Measurements from ENCODE around the gene MLF2. TPM values are rescaled to one million over a fixed set of nuclear protein-coding genes. Genes with fewer than 3 reads are reported as not detected.

The MLF2 gene
- total and polyA plus RNA-seq, 10 of the 15 experiments (the other 5 are each of a cell fraction or from before 2014, with no cell fraction given): 13.5 to 222 (median 130) TPM

DNA sequence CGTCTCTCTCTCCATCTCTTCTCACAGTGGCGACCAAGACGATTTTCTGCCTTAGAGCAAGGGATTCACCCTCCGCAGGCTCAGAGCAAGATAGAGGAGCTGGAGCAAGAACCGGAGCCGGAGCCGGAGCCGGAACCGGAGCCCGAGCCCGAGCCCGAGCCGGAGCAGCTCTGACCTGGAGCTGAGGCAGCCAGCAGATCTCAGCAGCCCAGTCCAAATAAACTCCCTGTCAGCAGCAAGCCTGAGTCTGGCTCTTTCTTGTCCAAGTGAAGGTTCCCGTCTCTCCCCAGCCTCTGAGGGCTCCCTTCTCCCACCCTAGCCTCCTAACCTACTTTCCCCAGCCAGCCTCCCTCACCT lies 25.3 kb upstream of the MLF2 start:
- H3K27ac ChIP-seq (ENCODE audit: control insufficient read depth, insufficient read depth): no peak overlapping the region
- TF ChIP-seq, protein P1, sequence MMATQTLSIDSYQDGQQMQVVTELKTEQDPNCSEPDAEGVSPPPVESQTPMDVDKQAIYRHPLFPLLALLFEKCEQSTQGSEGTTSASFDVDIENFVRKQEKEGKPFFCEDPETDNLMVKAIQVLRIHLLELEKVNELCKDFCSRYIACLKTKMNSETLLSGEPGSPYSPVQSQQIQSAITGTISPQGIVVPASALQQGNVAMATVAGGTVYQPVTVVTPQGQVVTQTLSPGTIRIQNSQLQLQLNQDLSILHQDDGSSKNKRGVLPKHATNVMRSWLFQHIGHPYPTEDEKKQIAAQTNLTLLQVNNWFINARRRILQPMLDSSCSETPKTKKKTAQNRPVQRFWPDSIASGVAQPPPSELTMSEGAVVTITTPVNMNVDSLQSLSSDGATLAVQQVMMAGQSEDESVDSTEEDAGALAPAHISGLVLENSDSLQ (IDR thresholded peaks at IDR 0.05): no peak
- no peak for TF ChIP-seq FOS (IDR thresholded peaks at IDR 0.05; ENCODE audit: borderline replicate concordance, extremely low read depth, insufficient read length)
- TF ChIP-seq FOXK2 (IDR thresholded peaks at IDR 0.05): no peak
- TF ChIP-seq RFX5 (IDR thresholded peaks at IDR 0.05; ENCODE audit: low read depth, low read length): no peak
- TF ChIP-seq SMC3 (IDR thresholded peaks at IDR 0.05; ENCODE audit: borderline replicate concordance, low read length): no peak

More for the DNA sequence above, 25.3 kb upstream of the MLF2 start:
- Histone ChIP-seq H3K4me1 (ENCODE audit: control insufficient read depth, insufficient read depth, low read length) (peaks cover 31% of the 10 kb centered on the region), H3K9ac (ENCODE audit: control insufficient read depth, insufficient read depth, low read length) (peak overlapping the region; percentile 19), H3K27me3 (replicated peaks in 1 of 2; ENCODE audit: control insufficient read depth in 2 of 2, insufficient read depth in 2 of 2, low read length in 1 of 2) (no peaks in the 10 kb centered on the region), H3K4me3 (peak overlapping the region; percentile 56), H3K36me3 (ENCODE audit: control insufficient read depth in 2 of 2, insufficient read depth in 2 of 2, low read length in 1 of 2) (no peaks in the 10 kb centered on the region), H2AFZ (ENCODE audit: control insufficient read depth, low read depth, low read length) (peak overlapping the region; percentile 70; the same call in 1 of the 2 replicates), H4K20me1 (ENCODE audit: control insufficient read depth, insufficient read depth) (no peaks in the 10 kb centered on the region), H3K79me2 (ENCODE audit: control insufficient read depth, insufficient read depth, low read length) (no peaks in the 10 kb centered on the region; the same call in 1 of the 2 replicates), H3K9me3 (replicated peaks; ENCODE audit: control insufficient read depth, insufficient read depth, low read length) (no peaks in the 10 kb centered on the region), H3K4me2 (ENCODE audit: control insufficient read depth, insufficient read depth) (peak overlapping the region; percentile 79)
- POLR2A ChIA-PET: interaction anchor here (0.7 to 2.5 kb wide), 7 partner anchors 13 to 214 kb away, joined by 3 to 9 read pairs (median 6); partner anchors contain the start of genes MLF2, PTMS and USP5
- ATAC-seq (no peak; the same call in 2 of the 3 replicates), DNase-seq (ENCODE audit: low read depth, low spot score) (no peak), FAIRE-seq (no peak)
- in situ Hi-C loops (cut with MboI): no loop called here
- no TSS peak for BruUV-seq (replicated peaks)
- CTCF ChIA-PET: interaction anchor here (0.6 to 12.7 kb wide), 14 partner anchors 12 to 335 kb away, joined by 3 to 221 read pairs (median 3); partner anchors contain the start of genes MLF2 and PTMS
- RAD21 ChIA-PET (ENCODE audit: unreplicated experiment): interaction anchor here (0.6 to 5.7 kb wide), 9 partner anchors 12 to 213 kb away, joined by 3 to 68 read pairs (median 4); partner anchors contain the start of genes COPS7A, MLF2 and PTMS
- SMC1A ChIA-PET (ENCODE audit: uncharacterized antibody, unreplicated experiment): interaction anchor here (0.7 to 6.6 kb wide), 14 partner anchors 11 to 162 kb away, joined by 3 to 84 read pairs (median 4); partner anchors contain the start of genes CD4, COPS7A, GNB3 and MLF2
- intact Hi-C loops (cut with micrococcal nuclease; ENCODE audit: unreplicated experiment): loop anchor here (2.0 to 5.0 kb wide), 3 partner anchors 41 to 226 kb away; partner anchors contain the start of gene ZNF384
- WGBS (ENCODE audit: insufficient coverage, insufficient replicate concordance, low lambda C conversion rate, missing lambda C conversion rate): 76% methylated on average over 13 of the region's 14 CpGs

Data from GM12878 (cell line).